GM19023 (cell line): ENCODE data around the gene WNT2B.

Source experiments
- ATAC-seq: cut with Tn5 transposase; IDR thresholded peaks from one replicate; pipeline ENCODE4 v1.9.1; 2021; ENCODE audit warnings: mild to moderate bottlenecking, moderate library complexity; ENCODE audit not compliant: unreplicated experiment

WNT2B gene

GRCh38 chr1:112564081-112564480 lies 55.3 kb downstream of the WNT2B start:
- no peak for ATAC-seq

GRCh38 chr1:112565800-112566199 lies 57.0 kb downstream of the WNT2B start:
- no peak for ATAC-seq

GRCh38 chr1:112575154-112575804 lies 66.5 kb downstream of the WNT2B start:
- no peak for ATAC-seq

DNA sequence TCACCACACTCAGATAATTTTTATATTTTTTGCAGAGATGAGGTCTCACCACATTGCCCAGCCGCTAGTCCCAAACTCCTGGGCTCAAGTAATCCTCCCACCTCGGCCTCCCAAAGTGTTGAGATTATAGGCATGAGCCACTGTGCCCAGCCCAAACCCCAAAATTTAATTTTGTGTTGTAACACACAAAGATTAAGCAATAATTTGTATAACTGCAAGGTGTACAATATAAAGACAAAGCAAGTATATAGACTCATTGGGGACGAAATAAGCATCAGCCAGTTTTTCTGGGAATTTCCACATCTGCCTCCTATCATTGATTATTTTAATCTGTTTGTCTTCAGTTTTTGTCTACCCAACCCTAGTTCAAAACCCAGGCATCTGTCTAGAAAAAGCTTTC lies 67.5 kb downstream of the WNT2B start:
- no peak for ATAC-seq
